K562 (cell line): Measurements from ENCODE around the gene ITPR2. TPM values are rescaled to one million over a fixed set of nuclear protein-coding genes. Genes with fewer than 3 reads are reported as not detected.

ENCODE experiments used
- ATAC-seq: fragments of 200-7000 bp; cut with Tn5 transposase; 3 replicates; pipeline ENCODE4 v1.9.1; 2020; ENCODE audit warnings: moderate library complexity
- BruUV-seq: library from RNA; stranded (reverse); fragments of 400-500 nt; replicated peaks from 2 replicates; lab custom pipeline; 2021; lab: Mats Ljungman, UMichigan
- CTCF ChIA-PET: fragments of 300-600 bp; formaldehyde crosslinking; extraction: SDS; loops from one replicate; lab custom pipeline; 2021; ENCODE audit warnings: low intra/inter-chr PET ratio; lab: Yijun Ruan, JAX
- POLR2A ChIA-PET: fragments of 300-600, 350-650 bp; sonication (Branson Sonifier 250); formaldehyde crosslinking; extraction: SDS; loops from one replicate; lab custom pipeline; 2021; ENCODE audit warnings: antibody characterized with exemption, inconsistent platforms; lab: Yijun Ruan, JAX
- DNase-seq, 4 experiments: peaks; one replicate each; pipeline versions ENCODE4 v3.0.0 to v3.0.0-alpha.2; 2011 to 2018; ENCODE audit warnings: low spot score in 3 of 4, mixed read lengths in 3 of 4; ENCODE audit errors: extremely low read depth in 1 of 4
- FAIRE-seq: peaks from 2 replicates; lab custom pipeline; 2011; peaks lifted over from hg19 to GRCh38; lab: Jason Lieb, UNC
- H2AFZ ChIP-seq: 2 replicates; pipeline ENCODE4 v1.6.0; 2011; ENCODE audit warnings: low read depth, low read length, control low read depth, inconsistent platforms
- H3K27ac ChIP-seq: fragments of 200-600 bp; 3 replicates; pipeline ENCODE4 v1.8.0; 2011; ENCODE audit warnings: low read depth, mild to moderate bottlenecking, control low read depth, inconsistent platforms, low read length, moderate library complexity, mixed read lengths; ENCODE audit errors: extremely low read depth
- H3K27me3 ChIP-seq, 2 experiments: fragments of 300-600 bp in 1 of 2; 2 replicates in 1 of 2; 3 replicates in 1 of 2; pipeline versions ENCODE4 v1.6.0 to v1.8.0; 2011; ENCODE audit warnings: inconsistent platforms in 2 of 2, low read length in 2 of 2, mild to moderate bottlenecking in 1 of 2, mixed read lengths in 1 of 2, moderate library complexity in 1 of 2; ENCODE audit not compliant: control insufficient read depth in 2 of 2, insufficient read depth in 2 of 2
- H3K36me3 ChIP-seq: fragments of 300-600 bp; 3 replicates; pipeline ENCODE4 v1.8.0; 2011; ENCODE audit warnings: mild to moderate bottlenecking, low read length, inconsistent platforms; ENCODE audit not compliant: control insufficient read depth, insufficient read depth
- H3K4me1 ChIP-seq, 2 experiments: fragments of 200-600 bp in 1 of 2; replicated peaks in 1 of 2; 2 replicates in 1 of 2; 3 replicates in 1 of 2; pipeline versions ENCODE4 v1.5.1 to v1.8.0; 2011; ENCODE audit warnings: inconsistent platforms in 2 of 2, low read length in 2 of 2, mild to moderate bottlenecking in 1 of 2, mixed read lengths in 1 of 2, moderate library complexity in 1 of 2; ENCODE audit not compliant: control insufficient read depth in 2 of 2, insufficient read depth in 2 of 2
- H3K4me2 ChIP-seq: 2 replicates; pipeline ENCODE4 v1.6.1; 2011; ENCODE audit warnings: low read length, control low read depth, inconsistent platforms, mixed read lengths; ENCODE audit not compliant: insufficient read depth
- H3K4me3 ChIP-seq: fragments of 200-600 bp; sonication (generic), shearing (Covaris generic); 2 replicates; pipeline ENCODE4 v1.5.1; 2016; ENCODE audit warnings: control low read depth, inconsistent platforms
- H3K79me2 ChIP-seq: fragments of 200-600 bp; 3 replicates; pipeline ENCODE4 v1.8.0; 2011; ENCODE audit warnings: low read length, inconsistent platforms; ENCODE audit not compliant: control insufficient read depth, insufficient read depth
- H3K9ac ChIP-seq, 2 experiments: 2 replicates each; pipeline versions ENCODE4 v1.6.0 to v1.6.1; 2011; ENCODE audit warnings: low read depth in 2 of 2, low read length in 2 of 2, control low read depth in 1 of 2, inconsistent platforms in 1 of 2, mild to moderate bottlenecking in 1 of 2, mixed read lengths in 1 of 2; ENCODE audit not compliant: insufficient read depth in 1 of 2
- H3K9me1 ChIP-seq: one replicate; pipeline ENCODE4 v1.6.0; 2011; ENCODE audit warnings: inconsistent platforms, mild to moderate bottlenecking, low read length, moderate library complexity; ENCODE audit not compliant: control insufficient read depth, insufficient read depth
- H3K9me3 ChIP-seq: replicated peaks from 2 replicates; pipeline ENCODE4 v1.5.1; 2011; ENCODE audit warnings: low read depth, low read length, inconsistent platforms; ENCODE audit not compliant: control insufficient read depth, insufficient read depth
- H4K20me1 ChIP-seq: replicated peaks from 2 replicates; pipeline ENCODE4 v1.6.1; 2011; ENCODE audit warnings: low read length, inconsistent platforms, mixed read lengths; ENCODE audit not compliant: control insufficient read depth, insufficient read depth
- BRF2 ChIP-seq: IDR thresholded peaks from 3 replicates; pipeline ENCODE4 v1.6.1; 2011; ENCODE audit warnings: borderline replicate concordance, mild to moderate bottlenecking; ENCODE audit not compliant: insufficient read length, insufficient read depth
- DIDO1 ChIP-seq: fragments of 450-650 bp; IDR thresholded peaks from 2 replicates; pipeline ENCODE4 v1.6.1; 2016; ENCODE audit warnings: low read depth, missing biosample characterization, missing genetic modification characterization
- HDAC8 ChIP-seq: fragments of 450-650 bp; IDR thresholded peaks from 2 replicates; pipeline ENCODE4 v1.6.1; 2016; ENCODE audit warnings: mild to moderate bottlenecking, missing genetic modification characterization, moderate library complexity, missing compliant biosample characterization
- HDGF ChIP-seq: fragments of 450-650 bp; IDR thresholded peaks from 2 replicates; pipeline ENCODE4 v1.6.1; 2016
- HMG20A ChIP-seq: fragments of 450-650 bp; formaldehyde crosslinking; conservative IDR thresholded peaks from 2 replicates; pipeline ENCODE4 v1.4.0; 2020; ENCODE audit warnings: mild to moderate bottlenecking, mixed read lengths
- MAFG ChIP-seq: fragments of 450-650 bp; conservative IDR thresholded peaks from 2 replicates; pipeline ENCODE4 v1.6.1; 2016; ENCODE audit warnings: missing genetic modification characterization, missing compliant biosample characterization
- RBM25 ChIP-seq: fragments of 200-400 bp; formaldehyde crosslinking; IDR thresholded peaks from 2 replicates; pipeline ENCODE4 v1.6.1; 2018; ENCODE audit warnings: low read length, low read depth, moderate library complexity; ENCODE audit not compliant: severe bottlenecking
- SNIP1 ChIP-seq: fragments of 450-650 bp; IDR thresholded peaks from 2 replicates; pipeline ENCODE4 v1.7.1; 2017; ENCODE audit warnings: low read depth, mild to moderate bottlenecking
- TAF15 ChIP-seq: fragments of 200-400 bp; formaldehyde crosslinking; IDR thresholded peaks from 2 replicates; pipeline ENCODE4 v1.6.1; 2017; ENCODE audit warnings: mild to moderate bottlenecking, low read depth, low read length, moderate library complexity
- TCF3 ChIP-seq: sonication (generic); formaldehyde crosslinking; IDR thresholded peaks from 2 replicates; pipeline ENCODE4 v1.4.0; 2020; ENCODE audit warnings: mild to moderate bottlenecking, missing genetic modification reagents
- U2AF1 ChIP-seq: fragments of 200-400 bp; formaldehyde crosslinking; optimal IDR thresholded peaks from 2 replicates; pipeline ENCODE3; 2017; ENCODE audit warnings: mild to moderate bottlenecking, low read depth, low read length, moderate library complexity
- ZBTB12 ChIP-seq: fragments of 250-450 bp; sonication (Bioruptor Pico); IDR thresholded peaks from 2 replicates; pipeline ENCODE4 v1.4.0; 2020
- ZNF3 ChIP-seq: fragments of 250-450 bp; sonication (Bioruptor Pico); IDR thresholded peaks from 2 replicates; pipeline ENCODE4 v1.5.0; 2021; ENCODE audit warnings: mild to moderate bottlenecking, moderate library complexity
- ZNF445 ChIP-seq: fragments of 250-450 bp; sonication (Bioruptor Pico); IDR thresholded peaks from 2 replicates; pipeline ENCODE4 v1.4.0; 2020; ENCODE audit warnings: low read depth, mild to moderate bottlenecking, moderate library complexity
- WGBS: fragments of 100-300 bp; shearing (Covaris generic); methylation state at CpG from one replicate; pipeline ENCODE4 v1.1.6; 2016; ENCODE audit warnings: low coverage, mixed read lengths; ENCODE audit not compliant: insufficient coverage; ENCODE audit errors: missing lambda C conversion rate; 5-methylcytosine and 5-hydroxymethylcytosine counted together
- in situ Hi-C: fragments of 300-500 bp; cut with MboI; formaldehyde crosslinking; loops from 4 replicates; pipeline ENCODE4 v1.15.0; 2018; ENCODE audit warnings: inconsistent platforms, mixed read lengths
- intact Hi-C: fragments of 100-400 bp; cut with micrococcal nuclease; formaldehyde crosslinking; loops from 2 replicates; pipeline ENCODE4 v1.14.2; 2022
- polyA plus RNA-seq, 8 experiments: library from polyadenylated mRNA; depleted of rRNA in 4 of 8; stranded (reverse) in 5 of 8; unstranded in 3 of 8; fragments of >200 nt; fragmentation: Nextera tagmentation in 2 of 8; fragmentation: Illumina TruSeq in 1 of 8; extraction: Ambion mirVana in 2 of 8; extraction: Trizol in 1 of 8; gene quantifications; 2 replicates each; pipeline versions ENCODE4 v1.2.1 to v1.2.3, GENCODE V29; 2011 to 2014; ENCODE audit warnings: inconsistent platforms in 1 of 8, missing spikeins in 1 of 8
- total RNA-seq, 7 experiments: library from RNA; depleted of rRNA in 6 of 7; stranded (reverse); fragments of >200 nt in 6 of 7; fragmentation: Illumina TruSeq in 2 of 7; extraction: Trizol in 2 of 7; gene quantifications; 2 replicates each; pipeline versions ENCODE4 v1.2.1 to v1.2.3, GENCODE V29; 2011 to 2021; ENCODE audit warnings: low replicate concordance in 1 of 7

Gene ITPR2
- total and polyA plus RNA-seq, 9 of the 15 experiments (the other 6 are each of a cell fraction or from before 2014, with no cell fraction given), result 0.21 to 3.3 (median 0.95) TPM

GRCh38 chr12:26740991-26741390 is 92.0 kb downstream of the ITPR2 start:
- no peak for TF ChIP-seq ZNF3
- no peak for TF ChIP-seq TAF15
- no peak for TF ChIP-seq RBM25
- H3K9ac ChIP-seq, result no peak overlapping the region
- 0% methylated on average over 4 of the region's 4 CpGs for WGBS
- no peaks in the 10 kb centered on the region for H3K9me3 ChIP-seq
- no peak overlapping the region for H3K4me2 ChIP-seq
- no TSS peak for BruUV-seq
- no peaks in the 10 kb centered on the region for H3K79me2 ChIP-seq
- ATAC-seq, result no peak
- CTCF ChIA-PET, result no interaction called here
- H3K4me1 ChIP-seq, result no peaks in the 10 kb centered on the region
- no peak overlapping the region for H2AFZ ChIP-seq
- no peak for FAIRE-seq
- in situ Hi-C loops, result no loop called here
- H3K9me1 ChIP-seq, result no peaks in the 10 kb centered on the region
- H4K20me1 ChIP-seq, result no peaks in the 10 kb centered on the region
- H3K36me3 ChIP-seq, result no peaks in the 10 kb centered on the region
- no peak overlapping the region for H3K27ac ChIP-seq
- POLR2A ChIA-PET, result no interaction called here
- intact Hi-C loops, result no loop called here
- DNase-seq, result no peak
- H3K27me3 ChIP-seq, result peaks cover 0 to 6% of the 10 kb centered on the region in 2 experiments; a peak in 2 of 5 replicates
- H3K4me3 ChIP-seq, result no peak overlapping the region

GRCh38 chr12:26740348-26740747 is 92.6 kb downstream of the ITPR2 start:
- H3K27me3 ChIP-seq, result peaks cover 0 to 6% of the 10 kb centered on the region in 2 experiments; a peak in 2 of 5 replicates
- BruUV-seq, result no TSS peak
- in situ Hi-C loops, result no loop called here
- no peaks in the 10 kb centered on the region for H4K20me1 ChIP-seq
- CTCF ChIA-PET, result no interaction called here
- H3K27ac ChIP-seq, result no peak overlapping the region
- WGBS, result 3% methylated on average over 7 of the region's 7 CpGs
- H3K4me1 ChIP-seq, result no peaks in the 10 kb centered on the region
- no peak overlapping the region for H3K4me3 ChIP-seq
- no peaks in the 10 kb centered on the region for H3K79me2 ChIP-seq
- no peak overlapping the region for H3K9ac ChIP-seq
- no peak for DNase-seq
- H3K4me2 ChIP-seq, result no peak overlapping the region
- no peak for ATAC-seq
- H3K9me1 ChIP-seq, result no peaks in the 10 kb centered on the region
- POLR2A ChIA-PET, result interaction anchor here (0.8 kb wide), 1 partner anchor 11 kb away, joined by 5 read pairs; no protein-coding TSS in a partner anchor
- no peak for FAIRE-seq
- H2AFZ ChIP-seq, result no peak overlapping the region
- H3K9me3 ChIP-seq, result no peaks in the 10 kb centered on the region
- intact Hi-C loops, result no loop called here
- no peaks in the 10 kb centered on the region for H3K36me3 ChIP-seq
- TF ChIP-seq U2AF1 (no peak), TCF3 (CRISPR knock-in tag) (no peak), HMG20A (CRISPR knock-in tag) (no peak), SNIP1 (no peak), ZNF445 (CRISPR knock-in tag) (no peak), HDGF (no peak), HDAC8 (tag) (no peak), BRF2 (no peak), DIDO1 (tag) (no peak), MAFG (tag) (no peak), ZBTB12 (CRISPR knock-in tag) (no peak)
